Neutrophil (primary cell): ENCODE results near the gene UEVLD.

ENCODE experiments used
- H3K27ac ChIP-seq: fragments of 200-600 bp; sonication (generic); 2 replicates; pipeline ENCODE4 v1.5.1; 2016; ENCODE audit warnings: mild to moderate bottlenecking, moderate library complexity
- H3K27me3 ChIP-seq: fragments of 200-600 bp; sonication (generic); 2 replicates; pipeline ENCODE4 v1.6.0; 2016; ENCODE audit warnings: mild to moderate bottlenecking
- H3K36me3 ChIP-seq: fragments of 200-600 bp; sonication (generic); 2 replicates; pipeline ENCODE4 v1.5.1; 2017
- H3K4me1 ChIP-seq, 2 experiments: fragments of 200-600 bp in 1 of 2; sonication (generic) in 1 of 2; 1 replicate in 1 of 2; 2 replicates in 1 of 2; pipeline versions ENCODE4 v1.5.1 to v1.6.1; 2013 to 2016; ENCODE audit warnings: low read depth in 1 of 2, low read length in 1 of 2, mild to moderate bottlenecking in 1 of 2, moderate library complexity in 1 of 2; ENCODE audit not compliant: control insufficient read depth in 1 of 2, insufficient read depth in 1 of 2
- H3K4me3 ChIP-seq, 2 experiments: fragments of 200-600 bp in 1 of 2; sonication (generic) in 1 of 2; 1 replicate in 1 of 2; 2 replicates in 1 of 2; pipeline ENCODE4 v1.5.1; 2013 to 2016; ENCODE audit warnings: low read depth in 1 of 2, low read length in 1 of 2, mild to moderate bottlenecking in 1 of 2, moderate library complexity in 1 of 2
- H3K9me3 ChIP-seq: fragments of 200-600 bp; sonication (generic); 2 replicates; pipeline ENCODE4 v1.5.1; 2016
- CTCF ChIP-seq: fragments of 200-600 bp; sonication (generic); IDR thresholded peaks from 2 replicates; pipeline ENCODE4 v1.5.1; 2016; ENCODE audit warnings: antibody characterized with exemption

The UEVLD gene

GRCh38 chr11:18495703-18496102, 92.8 kb downstream of the UEVLD start:
- Histone ChIP-seq H3K4me3 (no peak overlapping the region), H3K4me1 (no peaks in the 10 kb centered on the region), H3K27ac (no peak overlapping the region), H3K9me3 (no peaks in the 10 kb centered on the region), H3K27me3 (no peaks in the 10 kb centered on the region), H3K36me3 (peaks cover 72% of the 10 kb centered on the region)
- TF ChIP-seq CTCF, result no peak

GRCh38 chr11:18495271-18495670, 93.3 kb downstream of the UEVLD start:
- Histone ChIP-seq H3K27me3 (no peaks in the 10 kb centered on the region), H3K4me1 (no peaks in the 10 kb centered on the region), H3K27ac (peak overlapping the region; percentile 34), H3K4me3 (no peak overlapping the region), H3K36me3 (peaks cover 72% of the 10 kb centered on the region), H3K9me3 (no peaks in the 10 kb centered on the region)
- TF ChIP-seq CTCF, result no peak

- no peak overlapping the region for H3K4me3 ChIP-seq
- H3K36me3 ChIP-seq, result peaks cover 69% of the 10 kb centered on the region
- no peak overlapping the region for H3K27ac ChIP-seq
- H3K4me1 ChIP-seq, result no peaks in the 10 kb centered on the region
- H3K27me3 ChIP-seq, result no peaks in the 10 kb centered on the region
- no peaks in the 10 kb centered on the region for H3K9me3 ChIP-seq
- no peak for TF ChIP-seq CTCF
Observed at GRCh38 chr11:18493310-18493709, 95.2 kb downstream of the UEVLD start.

GRCh38 chr11:18492888-18493287, 95.6 kb downstream of the UEVLD start:
- H3K27me3 ChIP-seq, result no peaks in the 10 kb centered on the region
- H3K36me3 ChIP-seq, result peaks cover 65% of the 10 kb centered on the region
- H3K4me3 ChIP-seq, result no peak overlapping the region
- TF ChIP-seq CTCF, result no peak
- H3K27ac ChIP-seq, result no peak overlapping the region
- H3K4me1 ChIP-seq, result no peaks in the 10 kb centered on the region
- no peaks in the 10 kb centered on the region for H3K9me3 ChIP-seq

GRCh38 chr11:18491924-18492323, 96.6 kb downstream of the UEVLD start:
- Histone ChIP-seq H3K27ac (no peak overlapping the region), H3K27me3 (no peaks in the 10 kb centered on the region), H3K4me3 (no peak overlapping the region), H3K4me1 (no peaks in the 10 kb centered on the region), H3K9me3 (no peaks in the 10 kb centered on the region), H3K36me3 (peaks cover 55% of the 10 kb centered on the region)
- TF ChIP-seq CTCF, result no peak
